ENCODE data around the gene COL4A3. TPM values are rescaled to one million over a fixed set of nuclear protein-coding genes. Genes with fewer than 3 reads are reported as not detected.

The COL4A3 gene
- total and polyA plus RNA-seq, 9 of the 15 experiments (the other 6 are each of a cell fraction or from before 2014, with no cell fraction given), result not detected

- TF ChIP-seq MTF1 (CRISPR knock-in tag; IDR thresholded peaks at IDR 0.05; ENCODE audit: borderline replicate concordance) (no peak), BDP1 (IDR thresholded peaks at IDR 0.05; ENCODE audit: insufficient read depth, insufficient read length) (no peak), ZFP91 (CRISPR knock-in tag; IDR thresholded peaks at IDR 0.05) (no peak), RBBP5 (IDR thresholded peaks at IDR 0.05; ENCODE audit: borderline replicate concordance, insufficient read depth, low read length, poor library complexity, severe bottlenecking) (peak; percentile 71), ZNF609 (CRISPR knock-in tag; IDR thresholded peaks at IDR 0.05; ENCODE audit: borderline replicate concordance) (no peak), ZC3H8 (IDR thresholded peaks at IDR 0.05) (no peak), DIDO1 (tag; IDR thresholded peaks at IDR 0.05; ENCODE audit: low read depth) (peak; percentile 55; the same call in 1 of the 2 replicates), IRF2 (CRISPR knock-in tag; IDR thresholded peaks at IDR 0.05) (no peak), E4F1 (CRISPR knock-in tag; IDR thresholded peaks at IDR 0.05; ENCODE audit: borderline replicate concordance) (no peak), PBX2 (CRISPR knock-in tag; IDR thresholded peaks at IDR 0.05; ENCODE audit: low read depth) (no peak), PBX2 (tag; conservative IDR thresholded peaks at IDR 0.05; ENCODE audit: low read depth) (no peak), PML (IDR thresholded peaks at IDR 0.05; ENCODE audit: low read length) (peak; percentile 39; the same call in 1 of the 2 replicates), ZNF77 (CRISPR knock-in tag; IDR thresholded peaks at IDR 0.05) (no peak)
Observed at GRCh38 chr2:227324995-227325838, 160.8 kb downstream of the COL4A3 start, which contains the start of gene MFF (continued).

All from K562 (cell line).